SU-DHL-6 (cell line): Measurements from ENCODE around the gene GTF3C1.

ENCODE experiments used
- H2AFZ ChIP-seq: fragments of 200-600 bp; sonication (generic); 2 replicates; pipeline ENCODE4 v1.6.1; 2014; ENCODE audit warnings: low read depth, mild to moderate bottlenecking, moderate library complexity, mixed read lengths, antibody characterized with exemption, low read length; ENCODE audit not compliant: severe bottlenecking
- H3F3A ChIP-seq: fragments of 200-600 bp; shearing (Covaris generic); 2 replicates; pipeline ENCODE4 v1.6.0; 2016; ENCODE audit warnings: antibody characterized with exemption, mild to moderate bottlenecking; ENCODE audit not compliant: insufficient read depth
- H3K27ac ChIP-seq: fragments of 200-600 bp; sonication (generic); 2 replicates; pipeline ENCODE4 v1.5.1; 2016; ENCODE audit warnings: low read depth, mild to moderate bottlenecking, low read length, moderate library complexity, mixed read lengths
- H3K27me3 ChIP-seq: fragments of 200-600 bp; sonication (generic), shearing (Covaris generic); 2 replicates; pipeline ENCODE4 v1.6.0; 2014; ENCODE audit warnings: mild to moderate bottlenecking, low read length
- H3K36me3 ChIP-seq: fragments of 200-600 bp; sonication (generic); 2 replicates; pipeline ENCODE4 v1.6.1; 2014; ENCODE audit warnings: mild to moderate bottlenecking, low read length, mixed read lengths
- H3K4me2 ChIP-seq: fragments of 300-600, 200-600 bp; shearing (Covaris generic), sonication (generic); 2 replicates; pipeline ENCODE4 v1.6.0; 2014; ENCODE audit warnings: low read length, low read depth, mild to moderate bottlenecking; ENCODE audit not compliant: poor library complexity, severe bottlenecking
- H3K4me3 ChIP-seq: fragments of 200-600 bp; sonication (generic); 2 replicates; pipeline ENCODE4 v1.5.1; 2014; ENCODE audit warnings: antibody characterized with exemption, low read length, mild to moderate bottlenecking, mixed read lengths; ENCODE audit not compliant: insufficient read depth, poor library complexity, severe bottlenecking
- H3K79me2 ChIP-seq: fragments of 200-600 bp; sonication (generic); 2 replicates; pipeline ENCODE4 v1.6.1; 2014; ENCODE audit warnings: mild to moderate bottlenecking, low read length, moderate library complexity; ENCODE audit not compliant: insufficient read depth
- H3K9ac ChIP-seq: fragments of 200-600 bp; sonication (generic); 2 replicates; pipeline ENCODE4 v1.7.0; 2014; ENCODE audit warnings: mild to moderate bottlenecking, low read length
- H3K9me2 ChIP-seq: fragments of 200-600 bp; sonication (generic); replicated peaks from 2 replicates; pipeline ENCODE4 v1.6.1; 2014; ENCODE audit warnings: low read length; ENCODE audit not compliant: insufficient read depth
- H3K9me3 ChIP-seq: fragments of 200-600 bp; sonication (generic); 2 replicates; pipeline ENCODE4 v1.6.1; 2014; ENCODE audit warnings: low read length, mixed read lengths; ENCODE audit not compliant: insufficient read depth
- H4K20me1 ChIP-seq: fragments of 200-600 bp; sonication (generic); 2 replicates; pipeline ENCODE4 v1.6.1; 2014; ENCODE audit warnings: low read depth, mild to moderate bottlenecking, antibody characterized with exemption, low read length, moderate library complexity, mixed read lengths
- EZH2phosphoT487 ChIP-seq: fragments of 200-600 bp; sonication (generic), shearing (Covaris generic); conservative IDR thresholded peaks from 2 replicates; pipeline ENCODE4 v1.6.1; 2018; ENCODE audit warnings: mild to moderate bottlenecking, antibody characterized with exemption, low read length, moderate library complexity, mixed read lengths
- TF ChIP-seq, protein P1 (sequence below): fragments of 200-600 bp; sonication (generic); IDR thresholded peaks from one replicate; pipeline ENCODE4 v1.5.1; 2017; ENCODE audit warnings: antibody characterized with exemption, mild to moderate bottlenecking, low read length, moderate library complexity; ENCODE audit not compliant: insufficient read depth, poor library complexity, severe bottlenecking

Gene GTF3C1

DNA sequence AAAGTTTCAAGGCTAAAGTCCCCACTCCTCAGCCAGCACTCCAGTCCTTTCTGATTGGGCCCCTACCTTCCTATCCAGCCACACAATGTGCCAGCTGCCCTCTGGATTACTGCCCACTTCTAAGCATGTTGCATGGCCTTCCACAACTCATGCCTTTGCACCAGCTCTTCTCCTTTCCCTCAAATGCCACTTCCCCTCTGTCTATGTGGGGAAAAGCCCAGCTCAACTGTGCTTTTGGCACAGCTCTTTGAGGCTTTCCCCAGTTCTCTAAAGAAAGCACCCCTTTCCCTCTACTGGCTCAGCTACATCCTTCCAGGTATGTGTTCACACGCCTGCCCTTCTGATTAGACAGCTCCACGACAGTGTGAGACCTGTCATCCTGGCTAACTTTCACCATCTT lies 18.5 kb downstream of the GTF3C1 start:
- no peak overlapping the region for H3K4me3 ChIP-seq
- no peaks in the 10 kb centered on the region for H3F3A ChIP-seq
- no peak overlapping the region for H3K4me2 ChIP-seq
- H3K79me2 ChIP-seq, result no peaks in the 10 kb centered on the region
- no peaks in the 10 kb centered on the region for H3K36me3 ChIP-seq
- H2AFZ ChIP-seq, result no peak overlapping the region
- no peaks in the 10 kb centered on the region for H3K27me3 ChIP-seq
- no peaks in the 10 kb centered on the region for H3K9me2 ChIP-seq
- H3K9ac ChIP-seq, result no peak overlapping the region
- no peak overlapping the region for H3K27ac ChIP-seq
- TF ChIP-seq, protein P1, sequence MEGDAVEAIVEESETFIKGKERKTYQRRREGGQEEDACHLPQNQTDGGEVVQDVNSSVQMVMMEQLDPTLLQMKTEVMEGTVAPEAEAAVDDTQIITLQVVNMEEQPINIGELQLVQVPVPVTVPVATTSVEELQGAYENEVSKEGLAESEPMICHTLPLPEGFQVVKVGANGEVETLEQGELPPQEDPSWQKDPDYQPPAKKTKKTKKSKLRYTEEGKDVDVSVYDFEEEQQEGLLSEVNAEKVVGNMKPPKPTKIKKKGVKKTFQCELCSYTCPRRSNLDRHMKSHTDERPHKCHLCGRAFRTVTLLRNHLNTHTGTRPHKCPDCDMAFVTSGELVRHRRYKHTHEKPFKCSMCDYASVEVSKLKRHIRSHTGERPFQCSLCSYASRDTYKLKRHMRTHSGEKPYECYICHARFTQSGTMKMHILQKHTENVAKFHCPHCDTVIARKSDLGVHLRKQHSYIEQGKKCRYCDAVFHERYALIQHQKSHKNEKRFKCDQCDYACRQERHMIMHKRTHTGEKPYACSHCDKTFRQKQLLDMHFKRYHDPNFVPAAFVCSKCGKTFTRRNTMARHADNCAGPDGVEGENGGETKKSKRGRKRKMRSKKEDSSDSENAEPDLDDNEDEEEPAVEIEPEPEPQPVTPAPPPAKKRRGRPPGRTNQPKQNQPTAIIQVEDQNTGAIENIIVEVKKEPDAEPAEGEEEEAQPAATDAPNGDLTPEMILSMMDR, result no peak
- TF ChIP-seq EZH2phosphoT487, result no peak
- H4K20me1 ChIP-seq, result no peaks in the 10 kb centered on the region
- no peaks in the 10 kb centered on the region for H3K9me3 ChIP-seq

- Histone ChIP-seq H3K27ac (no peak overlapping the region), H3F3A (no peaks in the 10 kb centered on the region), H3K9me2 (no peaks in the 10 kb centered on the region), H3K79me2 (no peaks in the 10 kb centered on the region), H4K20me1 (no peaks in the 10 kb centered on the region), H3K36me3 (no peaks in the 10 kb centered on the region), H3K9me3 (no peaks in the 10 kb centered on the region), H3K4me3 (no peak overlapping the region), H2AFZ (no peak overlapping the region), H3K4me2 (no peak overlapping the region), H3K27me3 (no peaks in the 10 kb centered on the region), H3K9ac (no peak overlapping the region)
- TF ChIP-seq EZH2phosphoT487, result no peak
- TF ChIP-seq, protein P1, result no peak
Measured at GRCh38 chr16:27529962-27530361, 19.8 kb downstream of the GTF3C1 start.

DNA sequence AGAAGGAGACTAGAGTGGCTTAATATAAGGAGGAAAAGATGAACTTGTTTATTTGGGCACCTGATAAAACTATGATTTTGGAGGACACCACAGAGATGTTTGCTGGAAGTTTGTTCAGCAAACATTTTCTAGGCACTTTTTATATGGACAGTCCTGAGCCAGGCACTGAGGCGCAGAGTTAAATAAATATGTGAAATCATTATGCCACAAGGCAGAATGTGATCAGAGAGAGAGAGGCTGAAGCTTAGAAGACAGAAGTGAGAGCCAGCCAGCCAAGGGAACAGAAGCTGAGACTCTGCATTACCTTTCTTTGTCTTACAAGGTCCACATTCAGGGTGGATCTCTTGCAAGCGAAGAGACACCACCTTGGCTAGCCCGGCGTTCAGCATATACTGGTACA lies 21.4 kb downstream of the GTF3C1 start:
- Histone ChIP-seq H3K27ac (no peak overlapping the region), H3K4me3 (no peak overlapping the region), H3K27me3 (no peaks in the 10 kb centered on the region), H4K20me1 (no peaks in the 10 kb centered on the region), H3K9ac (no peak overlapping the region), H3K4me2 (no peak overlapping the region), H2AFZ (no peak overlapping the region), H3F3A (no peaks in the 10 kb centered on the region), H3K36me3 (no peaks in the 10 kb centered on the region), H3K9me2 (no peaks in the 10 kb centered on the region), H3K9me3 (no peaks in the 10 kb centered on the region), H3K79me2 (no peaks in the 10 kb centered on the region)
- TF ChIP-seq EZH2phosphoT487, result no peak

GRCh38 chr16:27526180-27526579 lies 23.5 kb downstream of the GTF3C1 start:
- H3K79me2 ChIP-seq, result no peaks in the 10 kb centered on the region
- H3K9me3 ChIP-seq, result no peaks in the 10 kb centered on the region
- no peaks in the 10 kb centered on the region for H3K27me3 ChIP-seq
- H3K27ac ChIP-seq, result no peak overlapping the region
- H3K4me2 ChIP-seq, result no peak overlapping the region
- no peaks in the 10 kb centered on the region for H3K9me2 ChIP-seq
- H2AFZ ChIP-seq, result no peak overlapping the region
- H4K20me1 ChIP-seq, result no peaks in the 10 kb centered on the region
- H3K4me3 ChIP-seq, result no peak overlapping the region
- H3F3A ChIP-seq, result no peaks in the 10 kb centered on the region
- TF ChIP-seq EZH2phosphoT487, result no peak
- TF ChIP-seq, protein P1, result no peak
- no peaks in the 10 kb centered on the region for H3K36me3 ChIP-seq
- no peak overlapping the region for H3K9ac ChIP-seq
